Osteocyte (in vitro differentiated cells): ENCODE results near the gene GABRA5. TPM values are rescaled to one million over a fixed set of nuclear protein-coding genes. Genes with fewer than 3 reads are reported as not detected.

Experiments used
- DNase-seq: peaks from one replicate; pipeline ENCODE4 v3.0.0; 2021; ENCODE audit warnings: mixed read lengths; ENCODE audit not compliant: unreplicated experiment; ENCODE audit errors: extremely low spot score
- H3K27ac Mint-ChIP-seq: one replicate; pipeline ENCODE4 v1.8.0; 2021; ENCODE audit warnings: mild to moderate bottlenecking, mixed read lengths; ENCODE audit not compliant: unreplicated experiment
- H3K27me3 Mint-ChIP-seq: one replicate; pipeline ENCODE4 v1.8.0; 2021; ENCODE audit warnings: mixed read lengths; ENCODE audit not compliant: unreplicated experiment
- H3K36me3 Mint-ChIP-seq: one replicate; pipeline ENCODE4 v1.8.0; 2021; ENCODE audit warnings: mixed read lengths; ENCODE audit not compliant: unreplicated experiment
- H3K4me1 Mint-ChIP-seq: one replicate; pipeline ENCODE4 v1.8.0; 2021; ENCODE audit warnings: mixed read lengths; ENCODE audit not compliant: unreplicated experiment
- H3K4me3 Mint-ChIP-seq: one replicate; pipeline ENCODE4 v1.8.0; 2021; ENCODE audit warnings: mild to moderate bottlenecking, moderate library complexity, mixed read lengths; ENCODE audit not compliant: unreplicated experiment
- H3K9me3 Mint-ChIP-seq: one replicate; pipeline ENCODE4 v1.8.0; 2021; ENCODE audit warnings: mixed read lengths; ENCODE audit not compliant: unreplicated experiment
- CTCF ChIP-seq: fragments of 200-600 bp; sonication (generic); IDR thresholded peaks from 2 replicates; pipeline ENCODE4 v1.5.0; 2021; ENCODE audit warnings: antibody characterized with exemption, mild to moderate bottlenecking, moderate library complexity
- total RNA-seq: library from RNA; stranded (reverse); gene quantifications from 2 replicates; pipeline ENCODE4 v1.2.1, GENCODE V29; 2021

The GABRA5 gene
- total RNA-seq, 1 donor from 2014 or later = not detected

DNA sequence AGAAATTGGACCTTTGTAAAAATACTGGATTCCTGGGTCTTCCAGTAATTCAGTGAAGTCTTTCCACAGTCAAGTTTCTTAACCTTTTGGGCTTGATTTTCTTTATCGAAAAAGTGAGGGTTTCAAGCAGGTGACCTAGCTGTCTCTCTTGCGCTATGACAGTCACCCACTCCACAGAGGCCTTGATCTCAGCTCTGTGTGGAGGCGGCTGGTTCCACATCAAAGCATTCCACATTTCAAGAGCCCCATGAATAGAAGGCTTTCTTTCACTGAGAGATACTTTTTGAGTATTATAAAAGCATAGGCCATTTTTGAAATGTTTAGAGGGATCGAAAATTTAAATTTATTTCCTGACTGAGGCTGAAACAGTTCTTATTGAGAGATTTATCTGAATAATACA is 43.9 kb downstream of the GABRA5 start:
- DNase-seq = no peak
- Mint-ChIP-seq H3K36me3 (no peaks in the 10 kb centered on the region), H3K27ac (no peak overlapping the region), H3K27me3 (no peaks in the 10 kb centered on the region), H3K9me3 (peaks cover 5% of the 10 kb centered on the region), H3K4me1 (no peaks in the 10 kb centered on the region), H3K4me3 (no peak overlapping the region)
- TF ChIP-seq CTCF = no peak

GRCh38 chr15:26921433-26921832 is 54.6 kb downstream of the GABRA5 start:
- Mint-ChIP-seq H3K4me1 (no peaks in the 10 kb centered on the region), H3K9me3 (peaks cover under 1% of the 10 kb centered on the region), H3K27me3 (no peaks in the 10 kb centered on the region), H3K27ac (no peak overlapping the region), H3K4me3 (no peak overlapping the region), H3K36me3 (peaks cover 4% of the 10 kb centered on the region)
- TF ChIP-seq CTCF = no peak
- DNase-seq = no peak

GRCh38 chr15:26926081-26926480 is 59.2 kb downstream of the GABRA5 start:
- no peak for TF ChIP-seq CTCF
- no peak overlapping the region for H3K4me3 Mint-ChIP-seq
- H3K36me3 Mint-ChIP-seq = no peaks in the 10 kb centered on the region
- H3K27ac Mint-ChIP-seq = no peak overlapping the region
- no peaks in the 10 kb centered on the region for H3K9me3 Mint-ChIP-seq
- H3K4me1 Mint-ChIP-seq = no peaks in the 10 kb centered on the region
- H3K27me3 Mint-ChIP-seq = no peaks in the 10 kb centered on the region
- DNase-seq = no peak

DNA sequence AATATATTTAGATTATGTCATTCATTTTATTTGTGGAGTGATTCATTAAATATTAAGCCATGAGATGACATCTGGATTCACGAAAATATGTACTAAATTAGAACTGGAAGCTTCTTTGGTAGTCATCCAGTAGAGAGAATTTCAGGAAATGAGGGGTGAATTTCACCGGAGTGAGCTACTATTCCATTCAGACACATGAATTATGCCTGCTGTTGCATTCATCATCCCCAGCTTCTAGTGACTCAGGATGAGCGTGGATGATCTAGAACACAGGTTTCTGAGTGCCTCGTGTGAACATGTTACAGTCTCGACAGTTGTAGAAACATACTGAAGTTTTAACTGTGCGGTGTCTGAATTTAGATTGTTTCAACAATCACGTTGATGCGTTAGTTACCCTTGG is 61.2 kb downstream of the GABRA5 start:
- DNase-seq = no peak
- H3K4me3 Mint-ChIP-seq = no peak overlapping the region
- no peaks in the 10 kb centered on the region for H3K4me1 Mint-ChIP-seq
- TF ChIP-seq CTCF = no peak
- no peaks in the 10 kb centered on the region for H3K36me3 Mint-ChIP-seq
- H3K27ac Mint-ChIP-seq = no peak overlapping the region
- H3K9me3 Mint-ChIP-seq = no peaks in the 10 kb centered on the region
- H3K27me3 Mint-ChIP-seq = peaks cover 2% of the 10 kb centered on the region

DNA sequence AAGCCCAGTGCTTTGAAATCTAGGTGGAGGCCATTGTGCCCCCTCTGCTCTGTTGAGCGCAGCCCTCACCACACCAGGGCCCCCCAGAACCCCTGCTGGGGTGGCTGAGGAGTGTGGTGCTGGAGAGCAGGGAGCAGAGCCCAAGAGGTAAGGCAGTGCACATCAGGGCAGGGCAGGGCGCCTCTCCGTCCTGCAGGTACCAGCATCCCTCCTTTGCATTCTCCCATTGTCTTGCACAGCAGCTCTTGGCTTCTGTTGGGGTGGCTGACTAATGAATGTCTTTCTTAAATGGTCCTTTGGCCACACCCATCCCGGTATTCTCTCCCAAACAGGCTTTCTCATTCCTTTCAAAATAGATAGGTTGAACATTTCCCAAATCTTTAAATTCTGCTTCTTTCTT is 62.7 kb downstream of the GABRA5 start:
- Mint-ChIP-seq H3K4me1 (no peaks in the 10 kb centered on the region), H3K36me3 (no peaks in the 10 kb centered on the region), H3K4me3 (no peak overlapping the region), H3K9me3 (no peaks in the 10 kb centered on the region), H3K27me3 (peaks cover 2% of the 10 kb centered on the region), H3K27ac (no peak overlapping the region)
- TF ChIP-seq CTCF = no peak
- DNase-seq = no peak
